Measurements from ENCODE around the gene FRRS1. TPM values are rescaled to one million over a fixed set of nuclear protein-coding genes. Genes with fewer than 3 reads are reported as not detected.

Gene FRRS1
- total RNA-seq, 1 experiment from 2014 or later, result 11.1 TPM

DNA sequence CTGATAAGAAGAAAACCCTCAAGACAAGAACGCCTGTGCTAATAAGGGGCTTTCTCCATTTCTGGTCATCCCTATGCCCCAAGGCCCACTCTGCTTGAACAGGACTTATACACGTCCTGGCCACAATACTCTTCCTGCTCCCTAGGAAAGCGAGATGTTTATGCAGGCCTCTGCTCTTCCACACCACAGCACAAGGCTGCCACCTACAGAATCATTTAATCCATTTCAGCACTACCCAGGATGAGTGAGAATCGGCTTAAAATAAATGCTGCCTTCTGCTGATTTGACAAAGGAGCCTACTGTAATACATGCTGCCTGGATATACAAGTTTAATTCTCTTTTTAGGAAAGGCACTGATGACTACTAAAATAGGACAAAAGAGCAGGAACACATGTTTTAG is 29.4 kb downstream of the FRRS1 start:
- no peaks in the 10 kb centered on the region for H3K9me3 ChIP-seq
- Mint-ChIP-seq H3K36me3 (ENCODE audit: insufficient read depth, unreplicated experiment) (no peaks in the 10 kb centered on the region), H3K27me3 (ENCODE audit: insufficient read depth, unreplicated experiment) (no peaks in the 10 kb centered on the region), H3K27ac (ENCODE audit: unreplicated experiment) (no peak overlapping the region), H3K4me3 (ENCODE audit: unreplicated experiment) (no peak overlapping the region), H3K9me3 (ENCODE audit: unreplicated experiment) (no peaks in the 10 kb centered on the region), H3K4me1 (ENCODE audit: low read depth, unreplicated experiment) (peaks cover 12% of the 10 kb centered on the region)
- no TSS peak for BruUV-seq (replicated peaks)
- TF ChIP-seq, protein P1, sequence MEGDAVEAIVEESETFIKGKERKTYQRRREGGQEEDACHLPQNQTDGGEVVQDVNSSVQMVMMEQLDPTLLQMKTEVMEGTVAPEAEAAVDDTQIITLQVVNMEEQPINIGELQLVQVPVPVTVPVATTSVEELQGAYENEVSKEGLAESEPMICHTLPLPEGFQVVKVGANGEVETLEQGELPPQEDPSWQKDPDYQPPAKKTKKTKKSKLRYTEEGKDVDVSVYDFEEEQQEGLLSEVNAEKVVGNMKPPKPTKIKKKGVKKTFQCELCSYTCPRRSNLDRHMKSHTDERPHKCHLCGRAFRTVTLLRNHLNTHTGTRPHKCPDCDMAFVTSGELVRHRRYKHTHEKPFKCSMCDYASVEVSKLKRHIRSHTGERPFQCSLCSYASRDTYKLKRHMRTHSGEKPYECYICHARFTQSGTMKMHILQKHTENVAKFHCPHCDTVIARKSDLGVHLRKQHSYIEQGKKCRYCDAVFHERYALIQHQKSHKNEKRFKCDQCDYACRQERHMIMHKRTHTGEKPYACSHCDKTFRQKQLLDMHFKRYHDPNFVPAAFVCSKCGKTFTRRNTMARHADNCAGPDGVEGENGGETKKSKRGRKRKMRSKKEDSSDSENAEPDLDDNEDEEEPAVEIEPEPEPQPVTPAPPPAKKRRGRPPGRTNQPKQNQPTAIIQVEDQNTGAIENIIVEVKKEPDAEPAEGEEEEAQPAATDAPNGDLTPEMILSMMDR (IDR thresholded peaks at IDR 0.05; ENCODE audit: insufficient read depth in 1 of 2, low read depth in 1 of 2, low read length in 1 of 2, severe bottlenecking in 1 of 2, unreplicated experiment in 1 of 2), result peak in 1 of 2 experiments; percentile 37
- peak; percentile 34 to 45 for DNase-seq
- intact Hi-C loops (cut with micrococcal nuclease; ENCODE audit: unreplicated experiment), result loop anchor here (1.0 to 2.0 kb wide), 3 partner anchors 9 to 557 kb away; no protein-coding TSS in a partner anchor
- H3K4me3 ChIP-seq (ENCODE audit: low read depth, low read length), result no peak overlapping the region
- H3K27me3 ChIP-seq (replicated peaks; ENCODE audit: control insufficient read depth, insufficient read depth, low read length), result no peaks in the 10 kb centered on the region
- POLR2A ChIA-PET, result no interaction called here
- H3K36me3 ChIP-seq (ENCODE audit: control insufficient read depth, insufficient read depth, low read length), result no peaks in the 10 kb centered on the region
- peaks cover 13% of the 10 kb centered on the region for H3K4me1 ChIP-seq
- CTCF ChIA-PET, result no interaction called here

DNA sequence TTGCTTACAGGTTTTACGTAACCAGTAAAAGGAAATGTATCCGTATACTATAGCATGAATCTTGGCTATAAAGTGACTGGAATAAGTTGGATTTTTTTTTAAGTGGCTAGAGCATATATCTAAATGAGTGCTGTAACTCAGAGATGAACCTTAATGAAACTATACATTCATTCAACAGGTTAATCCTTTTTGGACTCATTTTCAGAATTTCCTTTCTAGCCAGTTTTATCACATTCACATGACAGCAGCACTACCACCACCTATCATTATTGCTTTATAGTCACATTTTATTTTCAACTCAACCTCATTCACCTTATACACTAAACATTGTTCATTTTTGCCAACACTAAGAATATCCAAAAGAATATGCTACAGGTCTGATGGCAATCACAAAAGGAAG is 30.6 kb downstream of the FRRS1 start:
- H3K36me3 ChIP-seq (ENCODE audit: control insufficient read depth, insufficient read depth, low read length), result no peaks in the 10 kb centered on the region
- no TSS peak for BruUV-seq (replicated peaks)
- H3K4me1 Mint-ChIP-seq (ENCODE audit: low read depth, unreplicated experiment), result peaks cover 12% of the 10 kb centered on the region

DNA sequence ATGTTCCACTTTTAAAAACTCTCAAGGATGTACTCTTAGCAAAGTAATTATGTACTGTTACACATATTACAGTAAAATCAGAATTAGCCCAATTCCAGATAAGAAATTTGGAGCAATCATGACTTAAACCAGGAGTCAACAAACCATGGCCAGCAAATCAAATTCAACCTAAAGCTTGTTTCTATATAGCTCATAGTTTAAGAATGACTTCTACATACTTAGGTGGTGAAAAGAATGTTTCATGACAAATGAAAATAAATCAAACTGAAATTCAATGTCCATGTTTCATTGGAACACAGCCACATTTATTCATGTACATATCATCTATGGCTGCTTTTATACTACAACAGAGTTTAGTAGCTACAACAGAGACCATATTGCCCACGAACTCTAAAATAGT is 35.1 kb downstream of the FRRS1 start:
- H3K4me3 ChIP-seq (ENCODE audit: low read depth, low read length), result no peak overlapping the region
- H3K27ac Mint-ChIP-seq (ENCODE audit: unreplicated experiment), result no peak overlapping the region

More for the DNA sequence above, 30.6 kb downstream of the FRRS1 start:
- Histone ChIP-seq H3K27me3 (replicated peaks; ENCODE audit: control insufficient read depth, insufficient read depth, low read length) (no peaks in the 10 kb centered on the region), H3K4me3 (ENCODE audit: low read depth, low read length) (no peak overlapping the region), H3K4me1 (peaks cover 13% of the 10 kb centered on the region), H3K9me3 (no peaks in the 10 kb centered on the region)
- no peak overlapping the region for H3K27ac Mint-ChIP-seq (ENCODE audit: unreplicated experiment)
- no peak for DNase-seq
- no peak overlapping the region for H3K4me3 Mint-ChIP-seq (ENCODE audit: unreplicated experiment)
- no peaks in the 10 kb centered on the region for H3K27me3 Mint-ChIP-seq (ENCODE audit: insufficient read depth, unreplicated experiment)
- intact Hi-C loops (cut with micrococcal nuclease; ENCODE audit: unreplicated experiment), result loop anchor here (2.0 kb wide), 1 partner anchor 51 kb away; no protein-coding TSS in a partner anchor
- TF ChIP-seq, protein P1 (IDR thresholded peaks at IDR 0.05; ENCODE audit: insufficient read depth in 1 of 2, low read depth in 1 of 2, low read length in 1 of 2, severe bottlenecking in 1 of 2, unreplicated experiment in 1 of 2), result no peak
- CTCF ChIA-PET, result no interaction called here
- POLR2A ChIA-PET, result no interaction called here
- no peaks in the 10 kb centered on the region for H3K9me3 Mint-ChIP-seq (ENCODE audit: unreplicated experiment)
- no peaks in the 10 kb centered on the region for H3K36me3 Mint-ChIP-seq (ENCODE audit: insufficient read depth, unreplicated experiment)

More for the DNA sequence above, 35.1 kb downstream of the FRRS1 start:
- BruUV-seq (replicated peaks), result no TSS peak
- Histone ChIP-seq H3K27me3 (replicated peaks; ENCODE audit: control insufficient read depth, insufficient read depth, low read length) (no peaks in the 10 kb centered on the region), H3K9me3 (no peaks in the 10 kb centered on the region), H3K36me3 (ENCODE audit: control insufficient read depth, insufficient read depth, low read length) (no peaks in the 10 kb centered on the region), H3K4me1 (no peaks in the 10 kb centered on the region)
- Mint-ChIP-seq H3K4me3 (ENCODE audit: unreplicated experiment) (no peak overlapping the region), H3K27me3 (ENCODE audit: insufficient read depth, unreplicated experiment) (no peaks in the 10 kb centered on the region), H3K9me3 (ENCODE audit: unreplicated experiment) (no peaks in the 10 kb centered on the region), H3K4me1 (ENCODE audit: low read depth, unreplicated experiment) (no peaks in the 10 kb centered on the region), H3K36me3 (ENCODE audit: insufficient read depth, unreplicated experiment) (no peaks in the 10 kb centered on the region)
- CTCF ChIA-PET, result no interaction called here
- TF ChIP-seq, protein P1 (IDR thresholded peaks at IDR 0.05; ENCODE audit: insufficient read depth in 1 of 2, low read depth in 1 of 2, low read length in 1 of 2, severe bottlenecking in 1 of 2, unreplicated experiment in 1 of 2), result no peak
- intact Hi-C loops (cut with micrococcal nuclease; ENCODE audit: unreplicated experiment), result no loop called here
- no peak for DNase-seq
- POLR2A ChIA-PET, result no interaction called here

All from Caco-2 (cell line).